ENCODE data around the gene SLCO1B1. TPM values are rescaled to one million over a fixed set of nuclear protein-coding genes. Genes with fewer than 3 reads are reported as not detected.

SLCO1B1 gene
- total RNA-seq, 1 experiment from 2014 or later, result not detected

DNA sequence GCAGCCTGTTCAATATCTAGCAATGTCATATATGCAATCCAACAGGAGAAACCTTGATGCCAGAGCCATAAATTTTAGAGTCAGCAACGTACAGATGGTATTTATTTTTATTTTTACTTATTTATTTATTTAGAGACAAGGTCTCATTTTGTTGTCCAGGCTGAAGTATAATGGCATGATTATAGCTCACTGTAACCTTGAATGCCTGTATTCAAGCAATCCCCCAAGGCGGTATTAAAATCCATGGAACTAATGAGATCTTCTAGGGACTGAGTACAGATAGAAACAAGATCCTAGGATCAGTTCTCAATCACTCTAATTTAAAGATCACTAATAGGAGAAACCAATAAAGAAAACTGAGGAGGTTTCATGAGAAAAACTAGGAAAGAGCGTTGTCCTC lies 89.3 kb downstream of the SLCO1B1 start:
- ATAC-seq (no peak), DNase-seq (ENCODE audit: low read depth, low spot score) (no peak)
- no TSS peak for BruUV-seq (replicated peaks)
- Histone ChIP-seq H3K4me1 (ENCODE audit: control insufficient read depth, insufficient read depth, low read length) (no peaks in the 10 kb centered on the region), H3K4me3 (ENCODE audit: low read depth in 2 of 2, low read length in 2 of 2) (no peak overlapping the region), H3K27ac (ENCODE audit: low read length) (no peak overlapping the region), H3K9me3 (ENCODE audit: control insufficient read depth, insufficient read depth, low read depth, low read length) (no peaks in the 10 kb centered on the region), H3K27me3 (ENCODE audit: control insufficient read depth, insufficient read depth, low read length) (no peaks in the 10 kb centered on the region), H3K36me3 (ENCODE audit: control insufficient read depth, insufficient read depth, low read length) (no peaks in the 10 kb centered on the region)
- TF ChIP-seq SIN3A (IDR thresholded peaks at IDR 0.05; ENCODE audit: borderline replicate concordance, insufficient read depth, low read depth, low read length) (no peak), TCF7L2 (IDR thresholded peaks at IDR 0.05; ENCODE audit: low read depth, low read length) (no peak), POLR2AphosphoS5 (IDR thresholded peaks at IDR 0.05; ENCODE audit: low read depth, low read length) (no peak)
- TF ChIP-seq, protein P1, sequence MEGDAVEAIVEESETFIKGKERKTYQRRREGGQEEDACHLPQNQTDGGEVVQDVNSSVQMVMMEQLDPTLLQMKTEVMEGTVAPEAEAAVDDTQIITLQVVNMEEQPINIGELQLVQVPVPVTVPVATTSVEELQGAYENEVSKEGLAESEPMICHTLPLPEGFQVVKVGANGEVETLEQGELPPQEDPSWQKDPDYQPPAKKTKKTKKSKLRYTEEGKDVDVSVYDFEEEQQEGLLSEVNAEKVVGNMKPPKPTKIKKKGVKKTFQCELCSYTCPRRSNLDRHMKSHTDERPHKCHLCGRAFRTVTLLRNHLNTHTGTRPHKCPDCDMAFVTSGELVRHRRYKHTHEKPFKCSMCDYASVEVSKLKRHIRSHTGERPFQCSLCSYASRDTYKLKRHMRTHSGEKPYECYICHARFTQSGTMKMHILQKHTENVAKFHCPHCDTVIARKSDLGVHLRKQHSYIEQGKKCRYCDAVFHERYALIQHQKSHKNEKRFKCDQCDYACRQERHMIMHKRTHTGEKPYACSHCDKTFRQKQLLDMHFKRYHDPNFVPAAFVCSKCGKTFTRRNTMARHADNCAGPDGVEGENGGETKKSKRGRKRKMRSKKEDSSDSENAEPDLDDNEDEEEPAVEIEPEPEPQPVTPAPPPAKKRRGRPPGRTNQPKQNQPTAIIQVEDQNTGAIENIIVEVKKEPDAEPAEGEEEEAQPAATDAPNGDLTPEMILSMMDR (IDR thresholded peaks at IDR 0.05), result no peak
- TF ChIP-seq, protein P2, sequence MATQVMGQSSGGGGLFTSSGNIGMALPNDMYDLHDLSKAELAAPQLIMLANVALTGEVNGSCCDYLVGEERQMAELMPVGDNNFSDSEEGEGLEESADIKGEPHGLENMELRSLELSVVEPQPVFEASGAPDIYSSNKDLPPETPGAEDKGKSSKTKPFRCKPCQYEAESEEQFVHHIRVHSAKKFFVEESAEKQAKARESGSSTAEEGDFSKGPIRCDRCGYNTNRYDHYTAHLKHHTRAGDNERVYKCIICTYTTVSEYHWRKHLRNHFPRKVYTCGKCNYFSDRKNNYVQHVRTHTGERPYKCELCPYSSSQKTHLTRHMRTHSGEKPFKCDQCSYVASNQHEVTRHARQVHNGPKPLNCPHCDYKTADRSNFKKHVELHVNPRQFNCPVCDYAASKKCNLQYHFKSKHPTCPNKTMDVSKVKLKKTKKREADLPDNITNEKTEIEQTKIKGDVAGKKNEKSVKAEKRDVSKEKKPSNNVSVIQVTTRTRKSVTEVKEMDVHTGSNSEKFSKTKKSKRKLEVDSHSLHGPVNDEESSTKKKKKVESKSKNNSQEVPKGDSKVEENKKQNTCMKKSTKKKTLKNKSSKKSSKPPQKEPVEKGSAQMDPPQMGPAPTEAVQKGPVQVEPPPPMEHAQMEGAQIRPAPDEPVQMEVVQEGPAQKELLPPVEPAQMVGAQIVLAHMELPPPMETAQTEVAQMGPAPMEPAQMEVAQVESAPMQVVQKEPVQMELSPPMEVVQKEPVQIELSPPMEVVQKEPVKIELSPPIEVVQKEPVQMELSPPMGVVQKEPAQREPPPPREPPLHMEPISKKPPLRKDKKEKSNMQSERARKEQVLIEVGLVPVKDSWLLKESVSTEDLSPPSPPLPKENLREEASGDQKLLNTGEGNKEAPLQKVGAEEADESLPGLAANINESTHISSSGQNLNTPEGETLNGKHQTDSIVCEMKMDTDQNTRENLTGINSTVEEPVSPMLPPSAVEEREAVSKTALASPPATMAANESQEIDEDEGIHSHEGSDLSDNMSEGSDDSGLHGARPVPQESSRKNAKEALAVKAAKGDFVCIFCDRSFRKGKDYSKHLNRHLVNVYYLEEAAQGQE (IDR thresholded peaks at IDR 0.05; ENCODE audit: insufficient read depth in 1 of 2, low read depth in 2 of 2, low read length in 1 of 2), result no peak
- ChIA-PET POLR2A (no interaction called here), CTCF (no interaction called here)
- in situ Hi-C loops (cut with HindIII; ENCODE audit: low pct_unique_long_range_greater_than_20kb, low sequenced_read_pairs), result no loop called here
- intact Hi-C loops (cut with micrococcal nuclease; ENCODE audit: unreplicated experiment), result no loop called here

DNA sequence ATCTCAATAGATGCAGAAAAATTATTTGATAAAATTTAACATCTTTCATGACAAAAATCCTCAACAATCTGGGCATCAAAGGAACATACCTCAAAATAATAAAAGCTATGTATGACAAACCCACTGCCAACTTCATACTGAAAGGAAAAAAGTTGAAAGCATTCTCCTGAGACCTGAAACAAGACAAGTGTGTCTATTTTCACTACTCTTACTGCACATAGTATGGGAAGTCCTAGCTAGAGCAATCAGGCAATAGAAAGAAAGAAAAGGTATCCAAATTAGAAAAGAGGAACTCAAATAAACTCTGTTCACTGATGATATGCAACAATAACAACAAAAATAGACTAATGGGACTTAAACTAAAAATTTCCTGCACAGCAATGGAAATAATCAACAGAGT lies 90.1 kb downstream of the SLCO1B1 start:
- intact Hi-C loops (cut with micrococcal nuclease; ENCODE audit: unreplicated experiment) (no loop called here), in situ Hi-C loops (cut with HindIII; ENCODE audit: low pct_unique_long_range_greater_than_20kb, low sequenced_read_pairs) (no loop called here)
- no peak overlapping the region for H3K4me3 ChIP-seq (ENCODE audit: low read depth in 2 of 2, low read length in 2 of 2)
- CTCF ChIA-PET, result no interaction called here
- POLR2A ChIA-PET, result no interaction called here
- DNase-seq (ENCODE audit: low read depth, low spot score) (no peak), ATAC-seq (no peak)
- TF ChIP-seq, protein P2 (IDR thresholded peaks at IDR 0.05; ENCODE audit: insufficient read depth in 1 of 2, low read depth in 2 of 2, low read length in 1 of 2), result no peak
- TF ChIP-seq, protein P1 (IDR thresholded peaks at IDR 0.05), result no peak
- no peaks in the 10 kb centered on the region for H3K36me3 ChIP-seq (ENCODE audit: control insufficient read depth, insufficient read depth, low read length)
- no peaks in the 10 kb centered on the region for H3K27me3 ChIP-seq (ENCODE audit: control insufficient read depth, insufficient read depth, low read length)
- no peaks in the 10 kb centered on the region for H3K9me3 ChIP-seq (ENCODE audit: control insufficient read depth, insufficient read depth, low read depth, low read length)
- no peaks in the 10 kb centered on the region for H3K4me1 ChIP-seq (ENCODE audit: control insufficient read depth, insufficient read depth, low read length)
- BruUV-seq (replicated peaks), result no TSS peak
- H3K27ac ChIP-seq (ENCODE audit: low read length), result no peak overlapping the region
